ENCODE data around the gene HSD17B13.

HSD17B13 gene, protein sequence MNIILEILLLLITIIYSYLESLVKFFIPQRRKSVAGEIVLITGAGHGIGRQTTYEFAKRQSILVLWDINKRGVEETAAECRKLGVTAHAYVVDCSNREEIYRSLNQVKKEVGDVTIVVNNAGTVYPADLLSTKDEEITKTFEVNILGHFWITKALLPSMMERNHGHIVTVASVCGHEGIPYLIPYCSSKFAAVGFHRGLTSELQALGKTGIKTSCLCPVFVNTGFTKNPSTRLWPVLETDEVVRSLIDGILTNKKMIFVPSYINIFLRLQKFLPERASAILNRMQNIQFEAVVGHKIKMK

DNA sequence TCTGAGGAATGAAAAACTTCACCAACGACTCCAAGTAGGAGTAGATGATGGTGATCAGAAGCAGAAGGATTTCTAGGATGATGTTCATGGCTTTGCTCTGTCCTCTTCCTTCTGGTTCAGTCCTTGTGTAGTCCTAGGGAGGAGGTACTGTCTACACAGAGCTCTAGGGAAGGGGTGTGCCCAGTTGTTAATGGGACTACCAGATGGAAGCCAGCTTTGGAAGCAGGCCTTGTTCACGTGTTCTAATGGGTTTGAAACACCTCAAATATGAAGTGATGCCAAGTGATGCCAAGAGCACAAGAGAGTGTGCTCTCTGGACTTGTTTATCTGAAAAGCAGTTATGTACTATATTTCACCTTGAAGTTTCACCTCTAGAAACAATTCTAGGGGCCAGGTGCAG lies at the start of gene HSD17B13:
TSS of gene HSD17B13 (minus strand) at position 129 of the 400 bp plus-strand sequence. CDS start at position 88, 41 bp downstream.
- no peak for DNase-seq (ENCODE audit: low spot score)

DNA sequence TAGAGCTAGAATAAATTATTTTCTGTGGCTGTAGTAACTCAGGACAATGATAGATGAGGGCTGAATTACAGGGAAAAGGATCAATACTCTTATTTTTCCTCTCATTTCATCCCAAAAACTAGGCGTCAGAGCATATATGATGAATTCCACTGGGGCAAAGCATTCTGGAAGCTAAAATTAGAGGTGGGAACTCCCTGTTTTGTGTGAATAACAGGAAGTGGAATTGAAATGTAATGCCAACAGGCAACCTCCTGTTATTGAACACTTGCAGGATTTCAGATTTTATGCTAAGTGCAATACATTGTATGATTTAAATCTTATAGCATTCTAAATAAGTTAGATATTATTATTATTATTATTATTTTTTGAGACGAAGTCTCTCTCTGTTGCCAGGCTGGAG lies 47.4 kb upstream of the HSD17B13 start:
- no peak for DNase-seq (ENCODE audit: low spot score)

DNA sequence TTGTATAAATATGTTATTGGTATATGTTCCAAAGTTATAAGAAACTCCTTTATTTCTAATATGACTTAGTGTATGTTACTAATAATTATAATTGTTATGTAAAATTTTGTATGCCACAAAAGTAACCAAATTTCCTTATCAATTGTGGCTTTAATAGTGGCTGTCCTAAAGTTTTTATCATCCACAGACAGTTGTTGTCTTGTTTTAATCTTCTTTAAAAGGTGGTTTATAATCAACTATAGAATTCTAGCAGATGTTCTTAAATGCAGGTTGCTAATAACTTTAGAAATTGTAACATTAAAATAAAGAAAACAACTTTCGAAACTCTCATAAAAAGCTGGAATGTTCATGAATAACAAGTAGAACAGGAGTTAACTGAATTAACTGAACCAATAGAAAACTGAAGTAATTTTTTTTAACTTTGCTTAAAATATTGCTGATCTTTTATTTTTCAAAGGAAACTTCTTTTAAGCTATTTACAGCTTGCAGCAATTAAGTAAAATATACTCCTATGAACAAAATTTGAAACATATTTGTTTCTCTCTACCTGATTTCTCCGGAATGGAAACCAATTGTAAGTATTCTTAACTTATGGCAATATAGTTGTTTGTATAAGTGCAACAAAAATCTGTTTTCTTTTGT lies 44.0 kb upstream of the HSD17B13 start:
- no peak for DNase-seq (ENCODE audit: low spot score)

DNA sequence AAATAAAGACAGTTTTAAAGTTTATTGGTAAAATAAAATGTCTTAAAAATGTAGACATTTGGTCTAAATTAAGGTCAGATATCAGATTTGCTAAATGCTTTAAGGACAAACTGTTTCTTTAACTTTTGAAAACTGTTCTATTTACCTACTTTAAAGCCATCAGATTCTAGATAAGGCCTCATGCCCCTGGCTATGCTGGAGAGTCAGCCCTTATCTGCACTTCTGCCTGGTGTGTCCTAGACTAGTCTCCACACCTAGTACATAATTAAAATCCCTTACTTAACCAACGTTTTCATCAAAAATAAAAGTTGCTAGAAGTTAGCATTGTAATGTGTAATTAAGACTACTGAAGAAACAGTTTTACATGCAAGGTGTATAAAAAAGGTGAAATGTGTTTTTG lies 42.7 kb upstream of the HSD17B13 start:
- DNase-seq (ENCODE audit: low spot score) = no peak

DNA sequence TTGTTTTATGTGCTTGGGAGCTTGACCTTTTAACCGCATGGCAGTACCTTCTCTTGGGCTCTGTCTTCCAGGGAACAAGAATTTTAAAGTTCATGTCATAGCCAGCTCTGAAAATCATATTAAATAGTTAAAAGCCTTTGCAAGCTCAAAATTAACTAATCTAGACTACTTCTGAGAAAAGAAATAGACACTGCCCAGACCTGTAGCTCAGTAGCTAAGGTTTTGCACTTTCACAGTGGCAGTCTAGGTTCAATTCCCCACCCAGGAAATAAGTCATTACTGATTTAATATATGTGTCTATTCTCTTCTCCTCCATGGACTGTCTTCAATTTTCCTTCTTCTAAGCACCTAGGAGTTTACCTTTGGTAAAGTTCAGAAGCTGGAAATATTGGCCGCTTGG lies 40.9 kb upstream of the HSD17B13 start:
- DNase-seq (ENCODE audit: low spot score) = no peak

- DNase-seq (ENCODE audit: low spot score) = no peak
Measured at GRCh38 chr4:87360338-87360935, 37.8 kb upstream of the HSD17B13 start.

- DNase-seq (ENCODE audit: low spot score) = no peak
Measured at GRCh38 chr4:87359258-87359657, 36.6 kb upstream of the HSD17B13 start.

- no peak for DNase-seq (ENCODE audit: low spot score)
Measured at GRCh38 chr4:87356832-87357526, 34.3 kb upstream of the HSD17B13 start.

GRCh38 chr4:87354168-87355102 lies 31.8 kb upstream of the HSD17B13 start:
- DNase-seq (ENCODE audit: low spot score) = peak; percentile 12

GRCh38 chr4:87353592-87353991 lies 30.9 kb upstream of the HSD17B13 start:
- peak; percentile 67 for DNase-seq (ENCODE audit: low spot score)

GRCh38 chr4:87345139-87345538 lies 22.5 kb upstream of the HSD17B13 start:
- DNase-seq (ENCODE audit: low spot score) = no peak

DNA sequence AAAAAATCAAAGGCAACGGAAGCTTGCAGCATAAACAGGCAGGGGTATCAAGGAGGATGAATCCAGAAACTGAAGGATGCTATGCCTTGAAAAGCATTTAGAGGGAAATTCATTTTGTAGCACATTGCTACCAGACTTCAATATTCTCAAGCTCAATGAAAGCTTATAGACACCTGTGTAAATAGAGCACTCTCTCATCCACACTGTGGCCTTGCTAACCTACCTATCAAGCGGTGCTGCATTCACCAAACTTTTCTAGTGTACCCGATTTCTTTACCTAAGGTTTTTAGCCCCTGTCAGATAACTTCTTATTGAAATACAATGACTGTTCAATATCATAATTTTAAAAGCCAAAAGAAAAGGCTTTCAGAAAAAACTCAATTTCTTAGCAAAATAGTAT lies 20.2 kb upstream of the HSD17B13 start:
- DNase-seq (ENCODE audit: low spot score) = no peak

DNA sequence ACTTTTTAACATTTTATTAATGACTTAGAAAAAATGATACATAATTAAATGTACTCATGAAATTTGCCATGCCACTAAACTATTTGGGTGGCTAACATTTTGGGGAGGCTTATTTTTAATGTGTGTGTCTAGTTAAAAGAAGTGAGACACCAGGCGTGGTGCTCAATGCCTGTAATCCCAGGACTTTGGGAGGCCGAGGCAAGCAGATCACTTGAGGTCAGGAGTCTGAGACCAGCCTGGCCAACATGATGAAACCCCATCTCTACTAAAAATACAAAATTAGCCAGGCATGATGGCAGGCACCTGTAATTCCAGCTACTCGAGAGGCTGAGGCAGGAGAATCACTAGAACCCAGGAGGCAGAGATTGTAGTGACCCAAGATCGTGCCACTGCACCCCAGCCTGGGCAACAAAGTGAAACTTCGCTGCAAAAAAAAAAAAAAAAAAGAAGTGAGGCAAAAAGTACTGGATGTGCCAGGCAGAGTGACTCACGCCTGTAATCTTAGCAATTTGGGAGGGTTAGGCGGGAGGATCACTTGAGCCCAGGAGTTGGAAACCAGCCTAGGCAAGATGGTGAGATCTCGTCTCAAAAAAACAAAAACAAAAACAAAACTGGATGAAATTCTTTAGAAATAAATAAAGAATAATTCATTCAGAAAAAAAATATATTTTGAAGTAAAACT lies 19.4 kb upstream of the HSD17B13 start:
- DNase-seq (ENCODE audit: low spot score) = peak; percentile 36

GRCh38 chr4:87339440-87339839 lies 16.8 kb upstream of the HSD17B13 start:
- no peak for DNase-seq (ENCODE audit: low spot score)

- no peak for DNase-seq (ENCODE audit: low spot score)
Measured at GRCh38 chr4:87337361-87337760, 14.7 kb upstream of the HSD17B13 start.

DNA sequence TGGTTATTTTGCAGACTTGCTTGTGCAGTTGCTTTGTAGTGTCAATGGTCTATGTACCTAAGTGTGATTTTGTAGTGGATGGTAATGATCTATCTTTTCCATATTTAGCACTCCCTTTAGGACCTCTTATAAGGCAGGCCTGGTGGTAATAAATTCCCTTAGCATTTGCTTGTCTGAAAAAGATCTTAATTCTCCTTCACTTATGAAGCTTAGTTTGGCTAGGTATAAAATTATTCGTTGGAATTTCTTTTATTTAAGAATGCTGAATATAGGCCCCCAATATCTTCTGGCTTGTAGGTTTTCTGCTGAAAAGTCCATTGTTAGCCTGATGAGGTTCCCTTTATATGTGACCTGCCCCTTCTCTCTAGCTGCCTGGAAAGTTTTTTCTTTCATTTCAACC lies 10.6 kb upstream of the HSD17B13 start:
- DNase-seq (ENCODE audit: low spot score) = no peak

- no peak for DNase-seq (ENCODE audit: low spot score)
Measured at GRCh38 chr4:87330761-87331160, 8.1 kb upstream of the HSD17B13 start.

DNA sequence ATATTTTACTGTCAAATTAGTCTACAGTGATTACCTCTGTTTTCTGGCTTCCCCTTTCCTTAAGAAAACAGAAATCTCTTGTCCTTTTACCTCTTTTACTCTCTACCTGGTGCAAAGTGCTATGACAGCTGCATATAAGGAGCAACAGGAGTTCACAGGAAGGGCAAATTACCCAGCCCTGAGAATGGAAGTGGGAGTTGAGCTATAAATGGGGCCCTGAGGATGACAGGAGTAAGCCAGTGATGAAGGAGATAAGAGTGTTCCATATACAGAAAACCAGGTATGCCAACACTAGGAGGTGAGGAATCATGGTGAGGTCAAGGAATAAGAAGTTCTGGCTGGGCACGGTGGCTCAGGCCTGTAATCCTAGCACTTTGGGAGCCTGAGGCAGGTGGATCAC lies 4.5 kb upstream of the HSD17B13 start:
- no peak for DNase-seq (ENCODE audit: low spot score)

GRCh38 chr4:87326460-87326859 lies 3.8 kb upstream of the HSD17B13 start:
- no peak for DNase-seq (ENCODE audit: low spot score)

DNA sequence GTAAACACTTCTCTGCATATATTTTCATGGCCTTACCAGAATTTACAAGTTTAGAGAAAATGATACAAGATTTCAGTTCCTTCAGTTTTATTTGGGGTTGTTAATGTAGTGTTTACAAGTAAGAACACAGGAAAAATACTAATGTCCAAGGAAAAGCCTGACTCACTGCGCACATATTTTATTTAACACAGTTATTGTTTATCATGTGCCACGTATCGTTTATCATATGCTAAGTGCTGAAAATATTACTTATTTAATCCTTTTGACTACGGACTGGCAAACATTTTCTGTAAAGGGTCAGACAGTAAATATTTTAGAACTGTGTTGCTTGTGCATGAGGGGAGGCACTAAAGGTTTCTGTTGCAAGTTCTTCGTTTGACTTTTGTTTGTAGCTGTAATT lies 794 bp downstream of the HSD17B13 start:
- no peak for DNase-seq (ENCODE audit: low spot score)

GRCh38 chr4:87317527-87317926 lies 5.2 kb downstream of the HSD17B13 start:
- no peak for DNase-seq (ENCODE audit: low spot score)
